ENCODE results near the gene PPP1R8.

PPP1R8 gene

GRCh38 chr1:27861436-27861835 is 30.9 kb downstream of the PPP1R8 start:
- no peak for DNase-seq (ENCODE audit: low read depth)
- TF ChIP-seq POLR2A (IDR thresholded peaks at IDR 0.05; ENCODE audit: extremely low read depth, insufficient read length) (no peak), MYC (IDR thresholded peaks at IDR 0.05; ENCODE audit: low read depth, low read length) (no peak), CTCF (IDR thresholded peaks at IDR 0.05; ENCODE audit: low read depth, low read length) (no peak), MAX (IDR thresholded peaks at IDR 0.05; ENCODE audit: low read depth, low read length) (no peak)
- H3K4me3 ChIP-seq (ENCODE audit: low read depth, low read length), result no peak overlapping the region

- DNase-seq (ENCODE audit: low read depth), result no peak
Measured at GRCh38 chr1:27862004-27862403, 31.4 kb downstream of the PPP1R8 start.

GRCh38 chr1:27862671-27863537 is 32.3 kb downstream of the PPP1R8 start:
- DNase-seq (ENCODE audit: low read depth), result peak; percentile 95
- TF ChIP-seq MAX (IDR thresholded peaks at IDR 0.05; ENCODE audit: low read depth, low read length) (peak; percentile 53; the same call in 1 of the 2 replicates), POLR2A (IDR thresholded peaks at IDR 0.05; ENCODE audit: extremely low read depth, insufficient read length) (no peak), CTCF (IDR thresholded peaks at IDR 0.05; ENCODE audit: low read depth, low read length) (no peak)

More at GRCh38 chr1:27862004-27862403, 31.4 kb downstream of the PPP1R8 start:
- no peak overlapping the region for H3K4me3 ChIP-seq (ENCODE audit: low read depth, low read length)
- TF ChIP-seq MYC (IDR thresholded peaks at IDR 0.05; ENCODE audit: low read depth, low read length) (no peak), CTCF (IDR thresholded peaks at IDR 0.05; ENCODE audit: low read depth, low read length) (no peak), MAX (IDR thresholded peaks at IDR 0.05; ENCODE audit: low read depth, low read length) (no peak), POLR2A (IDR thresholded peaks at IDR 0.05; ENCODE audit: extremely low read depth, insufficient read length) (no peak)

GRCh38 chr1:27863538-27863915 is 32.9 kb downstream of the PPP1R8 start:
- DNase-seq (ENCODE audit: low read depth), result peak; percentile 57
- H3K4me3 ChIP-seq (ENCODE audit: low read depth, low read length), result no peak overlapping the region
- TF ChIP-seq MAX (IDR thresholded peaks at IDR 0.05; ENCODE audit: low read depth, low read length) (no peak), CTCF (IDR thresholded peaks at IDR 0.05; ENCODE audit: low read depth, low read length) (no peak), MYC (IDR thresholded peaks at IDR 0.05; ENCODE audit: low read depth, low read length) (no peak), POLR2A (IDR thresholded peaks at IDR 0.05; ENCODE audit: extremely low read depth, insufficient read length) (no peak)

More at GRCh38 chr1:27862671-27863537, 32.3 kb downstream of the PPP1R8 start:
- no peak overlapping the region for H3K4me3 ChIP-seq (ENCODE audit: low read depth, low read length)

- peak; percentile 75 for DNase-seq (ENCODE audit: low read depth)
- no peak for TF ChIP-seq POLR2A (IDR thresholded peaks at IDR 0.05; ENCODE audit: extremely low read depth, insufficient read length)
- no peak for TF ChIP-seq MAX (IDR thresholded peaks at IDR 0.05; ENCODE audit: low read depth, low read length)
- TF ChIP-seq MYC (IDR thresholded peaks at IDR 0.05; ENCODE audit: low read depth, low read length), result peak; percentile 25; the same call in 1 of the 2 replicates
- no peak for TF ChIP-seq CTCF (IDR thresholded peaks at IDR 0.05; ENCODE audit: low read depth, low read length)
- no peak overlapping the region for H3K4me3 ChIP-seq (ENCODE audit: low read depth, low read length)
Measured at GRCh38 chr1:27864264-27864895, 33.8 kb downstream of the PPP1R8 start.
